ENCODE measurements around the gene SLC22A8. TPM values are rescaled to one million over a fixed set of nuclear protein-coding genes. Genes with fewer than 3 reads are reported as not detected.
"Not testable (repeated sequence)": the region's sequence is repeated elsewhere in the genome, so short reads cannot be mapped to it uniquely, and the experiment has no call there.

SLC22A8 gene
- total RNA-seq, 1 experiment from 2014 or later, result not detected

DNA sequence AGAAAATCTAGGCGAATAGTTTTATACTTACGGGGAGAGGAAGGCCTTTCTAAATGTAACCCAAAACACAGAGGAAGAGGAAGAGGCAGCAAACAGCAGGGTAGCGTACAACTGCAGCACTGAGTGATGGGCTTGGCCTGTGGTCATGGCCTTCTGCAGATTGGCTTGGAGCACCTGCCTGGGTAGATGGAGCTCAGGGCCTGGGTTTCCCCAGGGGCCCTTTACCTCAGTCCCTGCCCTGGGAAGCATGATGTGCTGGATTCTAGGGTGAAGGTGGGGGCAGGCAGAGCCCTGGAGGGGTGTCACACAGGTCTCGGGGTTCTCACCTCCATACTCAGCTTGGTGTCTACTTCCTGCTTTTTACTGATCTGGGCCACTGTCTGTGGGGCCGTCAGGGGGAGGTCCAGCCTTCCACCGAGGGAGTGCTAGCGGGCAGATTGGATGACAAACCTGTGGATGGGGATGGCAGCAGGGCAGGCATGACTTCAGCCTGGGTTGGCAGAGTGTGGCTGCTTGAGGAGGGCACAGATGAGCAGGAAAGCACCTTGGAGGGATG lies 66.8 kb downstream of the SLC22A8 start:
- ChIA-PET CTCF (no interaction called here), POLR2A (ENCODE audit: unreplicated experiment) (no interaction called here)
- Histone ChIP-seq H3K4me2 (no peak overlapping the region), H3K4me1 (replicated peaks; ENCODE audit: insufficient read depth) (no peaks in the 10 kb centered on the region), H3K36me3 (ENCODE audit: low read depth) (no peaks in the 10 kb centered on the region), H4K20me1 (ENCODE audit: insufficient read depth) (no peaks in the 10 kb centered on the region), H3F3A (ENCODE audit: insufficient read depth, low read depth) (no peaks in the 10 kb centered on the region), H3K79me2 (ENCODE audit: low read depth) (no peaks in the 10 kb centered on the region), H3K27ac (no peak overlapping the region), H3K9me3 (ENCODE audit: insufficient read depth, low read depth) (0 out of 2 replicates have a peak, but pooled peaks cover 3% of the 10 kb centered on the region), H3K4me3 (no peak overlapping the region), H3K27me3 (ENCODE audit: insufficient read depth, low read depth) (peaks cover 63% of the 10 kb centered on the region), H3K9me2 (ENCODE audit: insufficient read depth) (no peaks in the 10 kb centered on the region), H2AFZ (no peak overlapping the region)
- DNase-seq, result no peak
- intact Hi-C loops (cut with micrococcal nuclease; ENCODE audit: unreplicated experiment), result no loop called here
- TF ChIP-seq EZH2 (IDR thresholded peaks at IDR 0.05; ENCODE audit: low read depth), result no peak
- TF ChIP-seq, protein P1, sequence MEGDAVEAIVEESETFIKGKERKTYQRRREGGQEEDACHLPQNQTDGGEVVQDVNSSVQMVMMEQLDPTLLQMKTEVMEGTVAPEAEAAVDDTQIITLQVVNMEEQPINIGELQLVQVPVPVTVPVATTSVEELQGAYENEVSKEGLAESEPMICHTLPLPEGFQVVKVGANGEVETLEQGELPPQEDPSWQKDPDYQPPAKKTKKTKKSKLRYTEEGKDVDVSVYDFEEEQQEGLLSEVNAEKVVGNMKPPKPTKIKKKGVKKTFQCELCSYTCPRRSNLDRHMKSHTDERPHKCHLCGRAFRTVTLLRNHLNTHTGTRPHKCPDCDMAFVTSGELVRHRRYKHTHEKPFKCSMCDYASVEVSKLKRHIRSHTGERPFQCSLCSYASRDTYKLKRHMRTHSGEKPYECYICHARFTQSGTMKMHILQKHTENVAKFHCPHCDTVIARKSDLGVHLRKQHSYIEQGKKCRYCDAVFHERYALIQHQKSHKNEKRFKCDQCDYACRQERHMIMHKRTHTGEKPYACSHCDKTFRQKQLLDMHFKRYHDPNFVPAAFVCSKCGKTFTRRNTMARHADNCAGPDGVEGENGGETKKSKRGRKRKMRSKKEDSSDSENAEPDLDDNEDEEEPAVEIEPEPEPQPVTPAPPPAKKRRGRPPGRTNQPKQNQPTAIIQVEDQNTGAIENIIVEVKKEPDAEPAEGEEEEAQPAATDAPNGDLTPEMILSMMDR (conservative IDR thresholded peaks at IDR 0.05), result no peak
- no TSS peak for BruUV-seq (replicated peaks)

DNA sequence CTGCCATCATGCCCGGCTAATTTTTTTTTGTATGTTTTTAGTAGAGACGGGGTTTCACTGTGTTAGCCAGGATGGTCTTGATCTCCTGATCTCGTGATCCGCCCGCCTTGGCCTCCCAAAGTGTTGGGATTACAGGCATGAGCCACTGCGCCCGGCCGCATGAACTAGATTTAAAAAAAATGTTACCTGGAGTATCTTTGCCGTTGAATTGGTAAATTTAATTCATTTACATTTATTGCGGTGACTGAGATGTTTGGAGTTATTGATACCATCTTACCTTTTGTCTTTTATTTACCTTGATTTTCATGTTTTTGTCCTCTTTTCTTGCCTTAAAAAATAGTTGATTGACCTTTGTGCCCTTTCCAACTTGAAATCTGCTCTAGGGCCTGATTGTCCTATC lies 70.1 kb downstream of the SLC22A8 start:
- CTCF ChIA-PET; H3K79me2 ChIP-seq (ENCODE audit: low read depth); H3K27ac ChIP-seq; H3F3A ChIP-seq (ENCODE audit: insufficient read depth, low read depth); H3K36me3 ChIP-seq (ENCODE audit: low read depth); DNase-seq; H3K9me2 ChIP-seq (ENCODE audit: insufficient read depth); H3K4me1 ChIP-seq (replicated peaks; ENCODE audit: insufficient read depth); H4K20me1 ChIP-seq (ENCODE audit: insufficient read depth); intact Hi-C loops (cut with micrococcal nuclease; ENCODE audit: unreplicated experiment); H3K9me3 ChIP-seq (ENCODE audit: insufficient read depth, low read depth); H3K4me2 ChIP-seq; BruUV-seq (replicated peaks); POLR2A ChIA-PET (ENCODE audit: unreplicated experiment); H3K4me3 ChIP-seq; H2AFZ ChIP-seq: not testable (repeated sequence)
- H3K27me3 ChIP-seq (ENCODE audit: insufficient read depth, low read depth), result peaks cover 60% of the 10 kb centered on the region

Other genes with a start within 250 kb of the SLC22A8 start
- 31.2 and 36.4 TPM in 2 replicates for gene TAF6L, start 244.4 kb downstream of the SLC22A8 start, total RNA-seq (2021)
- gene TMEM179B, start 228.4 kb downstream of the SLC22A8 start, total RNA-seq (2021), result 45.5 and 48.3 TPM in 2 replicates
- gene TMEM223, start 223.8 kb downstream of the SLC22A8 start, total RNA-seq (2021), result 17.9 and 22.6 TPM in 2 replicates
- gene NXF1, start 210.4 kb downstream of the SLC22A8 start, total RNA-seq (2021), result 45.6 and 56.1 TPM in 2 replicates
- 61.9 and 65.8 TPM in 2 replicates for gene STX5, start 183.8 kb downstream of the SLC22A8 start, total RNA-seq (2021)
- gene TEX54, start 183.0 kb downstream of the SLC22A8 start, total RNA-seq (2021), result not detected in 2 replicates
- 72.4 and 74.1 TPM in 2 replicates for gene WDR74, start 176.3 kb downstream of the SLC22A8 start, total RNA-seq (2021)
- 513 and 619 TPM in 2 replicates for gene SLC3A2, start 134.9 kb downstream of the SLC22A8 start, total RNA-seq (2021)
- not detected in 2 replicates for gene CHRM1, start 94.5 kb downstream of the SLC22A8 start, total RNA-seq (2021)
- gene SLC22A6, start 30.9 kb downstream of the SLC22A8 start, total RNA-seq (2021), result not detected in 2 replicates
- gene SLC22A24, start 128.4 kb upstream of the SLC22A8 start, total RNA-seq (2021), result not detected in 2 replicates
- gene SLC22A25, start 227.8 kb upstream of the SLC22A8 start, total RNA-seq (2021), result not detected in 2 replicates

Measured in PC-9 (cell line).